CD4-positive, alpha-beta T cell treated with Interleukin-6 at 100 ng/mL for 8 hours (primary cell): Measurements from ENCODE around the gene IL17C.

ENCODE experiments used
- DNase-seq: peaks from one replicate; pipeline ENCODE4 v3.0.0-alpha.2; 2020; ENCODE audit warnings: mixed read lengths, low spot score

The IL17C gene

GRCh38 chr16:88685156-88686061 is 47.0 kb downstream of the IL17C start:
- DNase-seq = peak; percentile 53

GRCh38 chr16:88686062-88686438 is 47.7 kb downstream of the IL17C start:
- peak; percentile 32 for DNase-seq

DNA sequence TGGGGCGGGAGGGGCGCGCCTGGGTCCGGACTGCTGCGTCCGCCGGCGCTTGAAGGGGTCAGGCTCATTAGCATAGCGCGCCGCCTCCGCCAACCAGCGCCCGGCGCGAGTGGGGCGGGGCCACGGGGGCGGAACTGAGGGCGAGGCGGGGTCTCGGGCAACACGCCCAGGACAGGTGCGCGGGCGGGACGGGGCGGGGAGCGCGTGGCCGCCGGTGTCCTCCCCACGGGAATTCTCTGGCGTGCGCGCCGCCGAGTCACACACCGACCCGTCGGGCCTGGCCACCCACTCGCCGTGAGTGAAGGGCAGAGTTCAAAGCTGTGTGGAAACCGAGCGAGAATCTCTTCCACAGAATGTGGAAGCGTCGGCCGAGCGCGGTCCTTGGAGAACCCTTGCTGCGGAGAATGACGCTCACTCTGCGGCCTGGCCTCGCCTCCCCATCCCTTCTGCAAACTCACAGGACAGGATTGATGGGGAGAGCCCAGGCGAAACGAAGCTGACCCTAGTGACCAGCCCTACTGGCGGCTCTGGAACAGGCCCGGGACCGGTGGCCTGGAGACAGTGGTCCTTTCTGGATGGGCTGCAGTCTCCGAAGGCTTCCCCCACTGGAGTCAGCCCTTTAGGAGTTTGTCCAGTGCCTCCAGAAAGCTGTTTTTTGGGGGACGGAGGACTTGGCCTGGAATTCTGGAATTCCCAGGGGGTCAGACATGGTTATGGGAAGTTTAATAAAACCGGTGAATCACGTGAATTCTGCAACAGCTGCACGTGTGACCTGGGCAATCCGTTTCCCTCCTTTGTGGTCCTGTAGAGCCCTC is 48.3 kb downstream of the IL17C start, which contains the start of gene SNAI3:
Gene SNAI3, minus strand, starts transcription at position 69 of the 815 bp plus-strand sequence. CDS start 101 bp downstream, outside the sequence.
- DNase-seq = peak; percentile 79

DNA sequence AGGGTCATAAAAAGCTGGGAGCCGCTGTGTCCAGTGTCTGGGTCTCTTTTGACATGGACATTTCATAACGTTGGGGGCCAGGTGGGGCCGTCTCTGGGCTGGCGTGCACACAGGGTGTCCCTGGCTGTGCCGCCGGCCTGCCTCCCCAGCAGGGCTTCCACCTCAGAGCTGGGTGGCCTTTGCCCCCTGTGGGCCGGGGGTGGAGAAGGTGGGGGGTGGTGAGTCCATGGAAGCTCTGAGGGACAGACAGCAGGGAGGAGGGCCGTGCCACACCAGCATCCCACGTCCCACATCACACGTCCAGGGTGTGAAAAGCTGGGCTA is 48.8 kb downstream of the IL17C start:
- DNase-seq = no peak

GRCh38 chr16:88687676-88688012 is 49.3 kb downstream of the IL17C start:
- no peak for DNase-seq

DNA sequence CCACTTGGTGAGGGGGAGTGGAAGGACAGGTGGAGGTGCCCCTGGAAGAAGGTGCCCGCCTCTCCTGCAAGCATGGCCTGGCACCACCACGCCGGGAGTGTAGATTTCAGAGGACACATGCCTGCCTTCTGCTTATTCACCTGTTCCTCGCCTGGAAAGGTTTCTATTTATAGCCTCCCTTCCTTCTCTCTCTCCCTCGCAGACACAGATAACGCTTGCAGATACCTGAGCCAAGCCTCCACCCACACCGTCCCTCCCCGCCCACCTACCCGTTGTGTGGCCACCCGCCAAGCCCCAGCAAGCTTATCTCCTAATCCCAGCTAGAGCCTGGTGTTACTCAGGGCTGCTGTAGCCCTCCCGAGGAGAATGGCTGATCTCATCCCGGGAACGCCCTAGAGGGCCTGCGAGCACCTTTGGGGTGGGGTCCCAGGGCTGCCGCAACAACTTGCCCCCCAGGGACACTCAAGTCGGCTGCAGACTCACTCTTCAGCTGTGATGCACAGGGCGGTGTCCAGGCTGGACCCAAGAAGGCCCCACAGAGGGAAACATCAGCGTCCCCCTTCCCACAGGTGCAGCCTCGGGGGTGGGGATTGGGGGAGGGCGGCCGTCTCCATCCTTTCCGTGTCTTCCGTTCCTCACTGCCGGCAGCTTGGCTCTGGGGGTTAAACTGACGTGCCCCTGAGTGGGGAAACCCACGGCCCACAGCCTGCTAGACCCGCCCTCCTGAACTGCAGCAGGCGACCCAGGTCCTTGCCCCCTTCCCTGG is 49.8 kb downstream of the IL17C start:
- DNase-seq = no peak
